DMS153 (cell line): ENCODE results near the gene SPEN.

Experiments used
- DNase-seq: peaks from one replicate; lab custom pipeline; 2025; lab: John Stamatoyannopoulos, UW

SPEN gene

DNA sequence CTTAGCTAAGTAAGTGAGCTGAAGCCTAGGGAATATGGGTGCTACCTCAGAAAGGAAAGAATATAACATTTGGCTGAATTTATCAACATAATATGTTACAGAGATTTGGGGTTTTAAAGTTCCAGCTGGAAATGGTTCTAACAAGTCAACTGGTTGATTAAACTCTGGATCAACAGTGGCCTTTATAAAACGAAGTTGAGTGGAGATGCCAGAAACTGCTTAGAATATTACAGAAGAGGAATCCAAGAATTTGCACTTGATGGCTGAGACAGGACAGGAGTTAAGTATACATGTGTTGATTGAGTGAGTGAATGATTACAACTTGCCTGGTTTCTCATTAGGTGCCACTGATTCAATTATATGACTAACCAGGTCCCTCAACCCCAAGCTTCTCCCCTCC lies 135.8 kb downstream of the SPEN start:
- no peak for DNase-seq

DNA sequence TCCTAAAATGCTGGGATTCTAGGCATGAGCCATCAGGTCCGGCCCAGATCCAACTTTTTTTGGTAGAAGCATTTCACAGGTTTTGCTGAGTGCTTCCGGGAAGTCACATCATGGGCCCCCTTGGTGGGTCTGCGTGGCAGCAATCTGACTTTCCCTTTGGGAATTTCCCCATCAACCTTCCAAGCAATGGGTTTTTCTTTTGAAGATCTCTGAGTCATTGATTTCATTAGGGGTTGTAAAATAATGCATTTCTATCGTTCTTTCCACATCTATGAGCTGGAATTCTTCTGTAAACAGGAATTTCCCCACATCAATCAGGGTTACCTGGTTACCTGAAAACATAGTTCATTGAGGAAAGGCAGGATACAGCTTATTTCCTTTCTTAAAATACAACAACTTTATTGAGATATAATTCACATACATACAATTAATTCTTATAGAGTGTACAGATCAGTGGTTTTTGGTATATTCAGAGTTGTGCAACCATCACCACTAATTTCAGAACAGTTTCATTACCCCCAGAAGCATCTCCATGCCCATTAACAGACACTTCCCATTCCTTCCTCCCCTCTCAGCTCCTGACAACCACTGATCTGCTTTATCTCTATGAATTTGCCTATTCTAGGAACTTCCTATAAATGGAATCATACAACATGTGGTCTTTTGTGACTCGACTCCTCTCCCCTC lies 138.2 kb downstream of the SPEN start:
- DNase-seq, result no peak

DNA sequence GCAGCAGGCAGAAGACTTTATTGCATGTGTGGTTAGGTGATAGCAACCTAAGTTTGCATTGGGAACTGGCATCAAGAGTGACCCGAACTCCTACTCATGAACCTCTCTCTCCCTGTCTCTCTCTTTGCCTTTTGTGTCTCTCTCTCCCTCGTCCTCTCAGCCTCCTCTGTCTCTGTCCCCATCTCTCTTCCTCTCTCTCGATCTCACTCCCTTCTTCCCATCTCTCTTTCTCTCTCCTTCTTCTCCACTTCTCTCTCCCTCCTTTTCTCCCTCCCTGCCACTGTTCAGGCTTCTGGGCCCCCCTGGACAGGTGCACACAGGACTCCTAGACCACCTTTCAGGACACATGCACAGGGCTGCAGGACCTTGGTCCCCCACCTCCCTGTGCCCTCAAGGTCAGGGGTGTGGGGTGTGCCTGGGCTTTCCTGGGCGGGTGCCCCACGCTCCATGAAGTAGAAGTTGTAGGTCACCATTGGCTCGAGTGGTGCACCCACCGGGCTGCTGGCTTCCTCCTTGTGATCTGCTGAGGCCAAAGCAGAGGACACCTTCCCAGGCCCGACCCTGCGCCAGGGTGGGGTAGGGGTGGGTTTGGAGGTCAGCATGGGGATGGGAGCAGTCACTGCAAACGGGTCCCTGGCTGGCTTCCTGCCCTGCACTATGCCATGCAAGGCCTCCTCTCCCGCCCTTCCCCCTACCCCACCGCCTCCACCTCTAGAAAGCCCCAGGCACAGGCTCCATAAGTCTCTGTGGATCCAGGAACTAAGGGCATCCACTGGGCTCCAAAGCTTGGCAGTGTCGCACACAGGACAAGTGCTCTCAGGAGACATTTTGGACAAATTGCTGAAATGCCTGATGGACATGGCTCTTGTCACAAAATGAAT lies 141.6 kb downstream of the SPEN start:
- DNase-seq, result no peak

GRCh38 chr1:15989776-15990175 lies 142.3 kb downstream of the SPEN start:
- DNase-seq, result no peak
